ENCODE measurements around the gene TMC5.

DNA sequence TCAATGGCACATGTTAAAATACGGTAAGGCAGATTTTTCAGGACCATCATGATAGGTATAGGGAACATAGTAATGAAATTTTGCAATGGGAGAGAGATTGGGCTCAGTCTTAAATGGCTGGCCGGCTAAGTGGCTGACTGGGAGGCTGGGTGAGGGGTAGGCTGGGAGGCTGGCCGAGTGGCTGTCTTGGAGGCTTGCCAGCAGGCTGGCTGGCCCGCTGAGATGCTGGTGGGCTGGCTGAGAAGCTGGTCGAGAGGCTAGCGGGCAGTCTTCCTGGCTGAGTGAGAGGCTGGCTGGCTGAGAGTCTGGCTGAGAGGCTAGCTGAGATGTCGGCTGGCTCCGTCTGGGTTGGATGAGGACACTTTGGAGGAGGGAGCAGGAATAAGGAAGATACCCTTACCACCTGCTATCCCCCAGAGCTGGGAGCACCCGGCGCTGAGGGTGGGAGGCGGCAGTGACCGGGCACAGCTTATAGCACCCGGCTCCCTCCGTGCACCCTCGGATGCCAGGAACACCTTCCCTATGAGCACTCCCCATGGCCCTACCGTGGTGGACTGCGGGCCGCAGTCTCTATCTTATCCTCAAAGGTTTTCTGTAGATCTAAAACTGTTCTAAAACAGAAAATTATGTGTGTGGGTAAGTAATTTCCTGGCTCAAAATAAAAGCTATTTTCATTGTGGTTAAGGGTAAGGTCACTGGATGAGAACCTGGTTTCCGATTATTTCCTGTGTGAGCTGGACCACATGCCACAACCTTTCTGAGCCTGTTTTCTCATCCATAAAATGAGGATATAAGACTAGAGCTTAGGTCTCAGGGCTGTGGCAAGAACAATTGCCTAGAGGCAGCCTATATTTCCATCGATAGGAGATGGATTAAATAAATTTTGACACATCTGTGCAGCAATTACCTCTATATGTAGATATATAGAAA, 34.5 kb upstream of the TMC5 start:
- no peak for TF ChIP-seq CTCF (CRISPR knock-in tag; IDR thresholded peaks at IDR 0.05)
- no peak for TF ChIP-seq MTF1 (CRISPR knock-in tag; IDR thresholded peaks at IDR 0.05)
